ENCODE results near the gene CLRN2. TPM values are rescaled to one million over a fixed set of nuclear protein-coding genes. Genes with fewer than 3 reads are reported as not detected.

Gene CLRN2
- total and polyA plus RNA-seq, 4 donors: 0.19 TPM; not detected in 3

GRCh38 chr4:17504081-17504480, 10.9 kb upstream of the CLRN2 start:
- H3K9me3 ChIP-seq (ENCODE audit: control insufficient read depth in 4 of 4, low read length in 3 of 4): no peaks in the 10 kb centered on the region
- no peak for DNase-seq (ENCODE audit: low spot score)
- H3K27ac ChIP-seq (ENCODE audit: low read depth in 1 of 2, low read length in 2 of 2): no peak overlapping the region
- H3K4me1 ChIP-seq (ENCODE audit: control insufficient read depth in 4 of 4, insufficient read depth in 4 of 4, low read length in 3 of 4): peaks cover 0 to 2% (median under 1%) of the 10 kb centered on the region in 4 donors
- no peaks in the 10 kb centered on the region for H3K27me3 ChIP-seq (ENCODE audit: control insufficient read depth in 4 of 4, insufficient read depth in 4 of 4, low read length in 3 of 4)
- WGBS: 96% methylated on average over 7 of the region's 7 CpGs
- no peak for TF ChIP-seq HNF4G (IDR thresholded peaks at IDR 0.05)
- no peak for TF ChIP-seq RAD21 (IDR thresholded peaks at IDR 0.05)
- TF ChIP-seq GABPA (IDR thresholded peaks at IDR 0.05 in 1 of 2, conservative IDR thresholded peaks at IDR 0.05 in 1 of 2): no peak
- no peak for TF ChIP-seq HNF4A (conservative IDR thresholded peaks at IDR 0.05)
- TF ChIP-seq REST (IDR thresholded peaks at IDR 0.05): no peak
- TF ChIP-seq NR2F2 (IDR thresholded peaks at IDR 0.05): no peak
- no peak for TF ChIP-seq EGR1 (IDR thresholded peaks at IDR 0.05; ENCODE audit: low read depth in 2 of 2)
- no peak for TF ChIP-seq ATF3 (IDR thresholded peaks at IDR 0.05)
- no peak for TF ChIP-seq MAX (IDR thresholded peaks at IDR 0.05)
- TF ChIP-seq FOXA1 (IDR thresholded peaks at IDR 0.05): no peak
- TF ChIP-seq ZBTB33 (IDR thresholded peaks at IDR 0.05): no peak
- TF ChIP-seq FOXA2 (IDR thresholded peaks at IDR 0.05): no peak
- TF ChIP-seq YY1 (IDR thresholded peaks at IDR 0.05): no peak
- no peak for TF ChIP-seq JUND (IDR thresholded peaks at IDR 0.05)
- no peak for TF ChIP-seq SP1 (IDR thresholded peaks at IDR 0.05)
- H3K36me3 ChIP-seq (ENCODE audit: control insufficient read depth in 4 of 4, insufficient read depth in 3 of 4, low read depth in 1 of 4, low read length in 3 of 4): peaks cover 10 to 49% (median 40%) of the 10 kb centered on the region in 4 donors
- no peak overlapping the region for H3K4me3 ChIP-seq (ENCODE audit: low read depth in 1 of 3, low read length in 3 of 3)
- no peak overlapping the region for H3K9ac ChIP-seq (ENCODE audit: low read depth in 1 of 2, low read length in 2 of 2)

GRCh38 chr4:17510582-17510981, 4.4 kb upstream of the CLRN2 start:
- peaks cover 4 to 45% (median 34%) of the 10 kb centered on the region in 4 donors for H3K4me1 ChIP-seq (ENCODE audit: control insufficient read depth in 4 of 4, insufficient read depth in 4 of 4, low read length in 3 of 4)
- no peaks in the 10 kb centered on the region for H3K9me3 ChIP-seq (ENCODE audit: control insufficient read depth in 4 of 4, low read length in 3 of 4)
- WGBS: 56% methylated on average over 3 of the region's 3 CpGs
- peaks cover 3 to 11% (median 7%) of the 10 kb centered on the region in 4 donors for H3K36me3 ChIP-seq (ENCODE audit: control insufficient read depth in 4 of 4, insufficient read depth in 3 of 4, low read depth in 1 of 4, low read length in 3 of 4)
- DNase-seq (ENCODE audit: low spot score): no peak
- H3K27me3 ChIP-seq (ENCODE audit: control insufficient read depth in 4 of 4, insufficient read depth in 4 of 4, low read length in 3 of 4): no peaks in the 10 kb centered on the region
- peak overlapping the region; percentile 61 to 92 for H3K9ac ChIP-seq (ENCODE audit: low read depth in 1 of 2, low read length in 2 of 2)
- peak overlapping the region; percentile 70 to 95 (median 87) for H3K4me3 ChIP-seq (ENCODE audit: low read depth in 1 of 3, low read length in 3 of 3)
- no peak for TF ChIP-seq MAX (IDR thresholded peaks at IDR 0.05)
- no peak for TF ChIP-seq JUND (IDR thresholded peaks at IDR 0.05)
- no peak for TF ChIP-seq FOXA2 (IDR thresholded peaks at IDR 0.05)
- peak overlapping the region; percentile 91 for H3K27ac ChIP-seq (ENCODE audit: low read depth in 1 of 2, low read length in 2 of 2)

Measured in liver (tissue), 9 donors.